DMS153 treated with DMSO at 0.1 percent for 48 hours (cell line): ENCODE results near the gene ERCC3.
"Not testable (repeated sequence)": the region's sequence is repeated elsewhere in the genome, so short reads cannot be mapped to it uniquely, and the experiment has no call there.

ENCODE experiments used
- DNase-seq: peaks from one replicate; lab custom pipeline; 2025; ENCODE audit not compliant: unreplicated experiment; lab: John Stamatoyannopoulos, UW

The ERCC3 gene

GRCh38 chr2:127279781-127280180, 14.2 kb downstream of the ERCC3 start:
- no peak for DNase-seq

- no peak for DNase-seq
These were observed 15.0 kb downstream of the ERCC3 start for GRCh38 chr2:127278959-127279358.

GRCh38 chr2:127277028-127277427, 16.9 kb downstream of the ERCC3 start:
- no peak for DNase-seq

- no peak for DNase-seq
These were observed 18.2 kb downstream of the ERCC3 start for GRCh38 chr2:127275789-127276188.

- no peak for DNase-seq
These were observed 18.6 kb downstream of the ERCC3 start for GRCh38 chr2:127275356-127275755.

GRCh38 chr2:127270663-127271062, 23.3 kb downstream of the ERCC3 start:
- DNase-seq, result no peak

GRCh38 chr2:127261804-127262406, 32.0 kb downstream of the ERCC3 start:
- no peak for DNase-seq

GRCh38 chr2:127259355-127259754, 34.6 kb downstream of the ERCC3 start:
- DNase-seq, result no peak

- DNase-seq, result no peak
These were observed 37.1 kb downstream of the ERCC3 start for GRCh38 chr2:127256866-127257265.

- DNase-seq, result no peak
These were observed 37.6 kb downstream of the ERCC3 start for GRCh38 chr2:127256381-127256780.

GRCh38 chr2:127255721-127256120, 38.2 kb downstream of the ERCC3 start:
- no peak for DNase-seq

GRCh38 chr2:127255146-127255545, 38.8 kb downstream of the ERCC3 start:
- DNase-seq, result no peak

- no peak for DNase-seq
These were observed 39.5 kb downstream of the ERCC3 start for GRCh38 chr2:127254386-127254981.

GRCh38 chr2:127241184-127241583, 52.8 kb downstream of the ERCC3 start:
- DNase-seq, result not testable (repeated sequence)

GRCh38 chr2:127239395-127239794, 54.5 kb downstream of the ERCC3 start:
- DNase-seq, result no peak

GRCh38 chr2:127237768-127238167, 56.2 kb downstream of the ERCC3 start:
- DNase-seq, result not testable (repeated sequence)

GRCh38 chr2:127235082-127235702, 58.8 kb downstream of the ERCC3 start:
- DNase-seq, result no peak

GRCh38 chr2:127233710-127234109, 60.2 kb downstream of the ERCC3 start:
- no peak for DNase-seq

GRCh38 chr2:127231130-127231865, 62.6 kb downstream of the ERCC3 start:
- DNase-seq, result no peak

- no peak for DNase-seq
These were observed 64.4 kb downstream of the ERCC3 start for GRCh38 chr2:127229555-127229954.

- DNase-seq, result no peak
These were observed 65.8 kb downstream of the ERCC3 start for GRCh38 chr2:127228102-127228501.

GRCh38 chr2:127227264-127227660, 66.7 kb downstream of the ERCC3 start:
- DNase-seq, result not testable (repeated sequence)
